K562 (cell line): ENCODE results near the gene SMAD3. TPM values are rescaled to one million over a fixed set of nuclear protein-coding genes. Genes with fewer than 3 reads are reported as not detected.

ENCODE experiments used
- FOXJ2 ChIP-seq: fragments of 200-800 bp; sonication (Bioruptor generic); IDR thresholded peaks from 2 replicates; pipeline ENCODE4 v1.6.1; 2016; ENCODE audit warnings: missing genetic modification characterization, missing compliant biosample characterization
- HMBOX1 ChIP-seq: sonication (generic); IDR thresholded peaks from 2 replicates; pipeline ENCODE4 v1.6.1; 2016
- KLF1 ChIP-seq: fragments of 450-650 bp; IDR thresholded peaks from 2 replicates; pipeline ENCODE4 v1.6.1; 2016; ENCODE audit warnings: missing genetic modification characterization, missing compliant biosample characterization
- L3MBTL2 ChIP-seq: fragments of 450-650 bp; IDR thresholded peaks from 2 replicates; pipeline ENCODE4 v1.6.1; 2016; ENCODE audit warnings: mild to moderate bottlenecking, moderate library complexity
- NBN ChIP-seq: fragments of 450-650 bp; IDR thresholded peaks from 2 replicates; pipeline ENCODE4 v1.6.1; 2016; ENCODE audit warnings: low read depth, mild to moderate bottlenecking
- POLR2G ChIP-seq: fragments of 200-400 bp; formaldehyde crosslinking; IDR thresholded peaks from 2 replicates; pipeline ENCODE4 v1.6.1; 2017; ENCODE audit warnings: low read depth, mild to moderate bottlenecking, antibody characterized with exemption, low read length, moderate library complexity
- RAD51 ChIP-seq: fragments of 450-650 bp; IDR thresholded peaks from 2 replicates; pipeline ENCODE4 v1.7.1; 2016; ENCODE audit warnings: low read depth, mild to moderate bottlenecking, borderline replicate concordance
- SMAD3 ChIP-seq: fragments of 450-650 bp; formaldehyde crosslinking; conservative IDR thresholded peaks from 2 replicates; pipeline ENCODE4 v1.4.0; 2020; ENCODE audit warnings: mild to moderate bottlenecking
- TARDBP ChIP-seq: fragments of 450-650 bp; IDR thresholded peaks from 2 replicates; pipeline ENCODE4 v1.6.1; 2016
- TCFL5 ChIP-seq: fragments of 250-450 bp; sonication (Bioruptor Pico); conservative IDR thresholded peaks from 2 replicates; pipeline ENCODE4 v1.6.1; 2021; ENCODE audit warnings: mild to moderate bottlenecking, moderate library complexity, matching md5 sums
- U2AF1 ChIP-seq: fragments of 200-400 bp; formaldehyde crosslinking; optimal IDR thresholded peaks from 2 replicates; pipeline ENCODE3; 2017; ENCODE audit warnings: mild to moderate bottlenecking, low read depth, low read length, moderate library complexity
- ZBTB11 ChIP-seq, 3 experiments: fragments of 200-800 bp in 1 of 3; fragments of 250-450 bp in 1 of 3; fragments of 450-650 bp in 1 of 3; sonication (Bioruptor Pico) in 1 of 3; sonication (Bioruptor generic) in 1 of 3; formaldehyde crosslinking in 1 of 3; IDR thresholded peaks; 2 replicates each; pipeline versions ENCODE4 v1.6.1 to v1.8.0; 2016 to 2022; ENCODE audit warnings: mild to moderate bottlenecking in 2 of 3, missing genetic modification characterization in 2 of 3, missing compliant biosample characterization in 1 of 3, moderate library complexity in 1 of 3
- ZBTB12 ChIP-seq: fragments of 250-450 bp; sonication (Bioruptor Pico); IDR thresholded peaks from 2 replicates; pipeline ENCODE4 v1.4.0; 2020
- ZFP91 ChIP-seq: sonication (generic); formaldehyde crosslinking; IDR thresholded peaks from 2 replicates; pipeline ENCODE4 v1.8.0; 2022; ENCODE audit warnings: mild to moderate bottlenecking, missing genetic modification reagents
- ZNF444 ChIP-seq: fragments of 250-450 bp; sonication (Bioruptor Pico); IDR thresholded peaks from 2 replicates; pipeline ENCODE4 v1.4.0; 2020; ENCODE audit warnings: mild to moderate bottlenecking, moderate library complexity
- polyA plus RNA-seq, 8 experiments: library from polyadenylated mRNA; depleted of rRNA in 4 of 8; stranded (reverse) in 5 of 8; unstranded in 3 of 8; fragments of >200 nt; fragmentation: Nextera tagmentation in 2 of 8; fragmentation: Illumina TruSeq in 1 of 8; extraction: Ambion mirVana in 2 of 8; extraction: Trizol in 1 of 8; gene quantifications; 2 replicates each; pipeline versions ENCODE4 v1.2.1 to v1.2.3, GENCODE V29; 2011 to 2014; ENCODE audit warnings: inconsistent platforms in 1 of 8, missing spikeins in 1 of 8
- total RNA-seq, 7 experiments: library from RNA; depleted of rRNA in 6 of 7; stranded (reverse); fragments of >200 nt in 6 of 7; fragmentation: Illumina TruSeq in 2 of 7; extraction: Trizol in 2 of 7; gene quantifications; 2 replicates each; pipeline versions ENCODE4 v1.2.1 to v1.2.3, GENCODE V29; 2011 to 2021; ENCODE audit warnings: low replicate concordance in 1 of 7

The SMAD3 gene
- total and polyA plus RNA-seq, 9 of the 15 experiments (the other 6 are each of a cell fraction or from before 2014, with no cell fraction given) = 4.3 to 39.2 (median 11.1) TPM

- TF ChIP-seq TCFL5 = no peak
- TF ChIP-seq TARDBP = no peak
- no peak for TF ChIP-seq ZNF444 (CRISPR knock-in tag)
- no peak for TF ChIP-seq ZBTB12 (CRISPR knock-in tag)
- no peak for TF ChIP-seq HMBOX1
- TF ChIP-seq ZFP91 (CRISPR knock-in tag) = no peak
- no peak for TF ChIP-seq U2AF1
- no peak for TF ChIP-seq NBN
- 0 out of 6 replicates have a peak, but pooled peaks of 1 of the 3 experiments have one; percentile 10 for TF ChIP-seq ZBTB11 (CRISPR knock-in tag; IDR thresholded peaks at IDR 0.05)
- no peak for TF ChIP-seq POLR2G
- no peak for TF ChIP-seq RAD51
- no peak for TF ChIP-seq FOXJ2
- no peak for TF ChIP-seq SMAD3 (CRISPR knock-in tag)
- no peak for TF ChIP-seq KLF1 (tag)
- TF ChIP-seq L3MBTL2 = peak; percentile 83
These were observed 2.6 kb downstream of the SMAD3 start (continued) for GRCh38 chr15:67067930-67068551.
